Tibial nerve (tissue), 4 donors: Measurements from ENCODE around the gene CCNB1.

Experiments
- CTCF ChIP-seq, 5 experiments: fragments of 200-600 bp in 3 of 5; fragments of 450-650 bp in 2 of 5; sonication (generic) in 3 of 5; IDR thresholded peaks; one replicate each; pipeline ENCODE4 v1.5.1; 2016 to 2019; ENCODE audit warnings: antibody characterized with exemption in 5 of 5, mild to moderate bottlenecking in 3 of 5, moderate library complexity in 2 of 5
- EP300 ChIP-seq, 2 donors: sonication (generic); formaldehyde crosslinking; IDR thresholded peaks; one replicate each; pipeline ENCODE4 v1.6.1; 2017; ENCODE audit warnings: antibody characterized with exemption in 2 of 2, mild to moderate bottlenecking in 1 of 2
- POLR2A ChIP-seq, 2 donors: fragments of 450-650 bp; IDR thresholded peaks; one replicate each; pipeline ENCODE4 v1.6.1; 2017; ENCODE audit warnings: antibody characterized with exemption in 2 of 2, mild to moderate bottlenecking in 2 of 2, moderate library complexity in 2 of 2

DNA sequence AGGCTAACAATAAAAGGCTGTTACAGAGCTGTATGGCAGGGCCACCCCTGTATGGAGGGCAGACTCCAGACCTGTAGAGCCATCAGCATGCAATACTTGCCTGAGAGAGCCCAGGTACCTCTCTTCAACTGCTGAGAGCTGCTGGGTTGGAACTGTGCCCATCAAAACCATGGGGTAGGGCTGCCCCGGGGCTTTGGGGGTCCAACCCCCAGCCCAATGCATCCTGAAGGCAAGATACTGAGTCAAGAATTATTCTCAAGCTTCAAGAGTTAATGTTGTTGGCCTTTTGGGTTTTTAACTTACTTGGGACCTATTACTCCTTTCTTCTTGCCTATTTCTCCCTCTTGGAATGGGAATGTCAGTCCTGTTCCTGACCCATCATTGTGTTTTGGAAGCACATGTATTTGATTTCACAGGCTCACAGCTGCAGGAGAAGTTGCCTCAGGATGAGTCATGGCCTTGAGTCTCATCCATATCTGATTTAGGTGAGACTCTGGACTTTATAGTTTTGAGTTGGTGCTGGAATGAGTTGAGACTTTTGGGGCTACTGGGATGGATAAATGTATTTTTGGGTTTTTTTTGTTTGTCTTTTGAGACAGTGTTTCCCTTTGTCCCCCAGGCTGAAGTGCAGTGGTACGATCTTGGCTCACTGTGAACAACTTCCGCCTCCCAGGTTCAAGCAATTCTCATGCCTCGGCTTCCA is 46.7 kb downstream of the CCNB1 start:
- TF ChIP-seq POLR2A (IDR thresholded peaks at IDR 0.05) (no peak), CTCF (IDR thresholded peaks at IDR 0.05) (no peak), EP300 (IDR thresholded peaks at IDR 0.05) (no peak)
